ENCODE measurements around the gene DCAF11. TPM values are rescaled to one million over a fixed set of nuclear protein-coding genes. Genes with fewer than 3 reads are reported as not detected.

Gene DCAF11
- total RNA-seq, 4 donors from 2014 or later: 50.1 to 76.0 (median 54.4) TPM

DNA sequence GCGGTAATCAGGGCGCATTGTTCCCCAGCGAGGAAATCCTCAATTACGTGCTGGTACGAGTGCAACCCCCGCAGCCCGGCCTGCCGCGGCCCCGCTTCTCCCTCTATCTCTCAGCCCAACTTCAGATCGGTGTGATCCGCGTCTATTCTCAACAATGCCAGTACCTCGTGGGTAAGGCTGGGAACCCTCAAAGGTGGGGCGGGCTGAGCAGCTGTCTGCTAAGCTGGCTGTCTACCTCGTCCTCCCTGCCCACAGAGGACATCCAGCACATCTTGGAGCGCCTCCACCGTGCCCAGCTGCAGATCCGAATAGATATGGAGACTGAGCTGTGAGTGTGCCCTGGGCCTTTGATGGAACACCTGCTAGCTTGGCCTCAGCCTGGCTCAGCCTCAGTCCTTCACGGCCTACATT, 58.3 kb downstream of the DCAF11 start:
- ATAC-seq (ENCODE audit: low FRiP score) (no peak), DNase-seq (ENCODE audit: low spot score) (no peak)
- TF ChIP-seq, protein P1, sequence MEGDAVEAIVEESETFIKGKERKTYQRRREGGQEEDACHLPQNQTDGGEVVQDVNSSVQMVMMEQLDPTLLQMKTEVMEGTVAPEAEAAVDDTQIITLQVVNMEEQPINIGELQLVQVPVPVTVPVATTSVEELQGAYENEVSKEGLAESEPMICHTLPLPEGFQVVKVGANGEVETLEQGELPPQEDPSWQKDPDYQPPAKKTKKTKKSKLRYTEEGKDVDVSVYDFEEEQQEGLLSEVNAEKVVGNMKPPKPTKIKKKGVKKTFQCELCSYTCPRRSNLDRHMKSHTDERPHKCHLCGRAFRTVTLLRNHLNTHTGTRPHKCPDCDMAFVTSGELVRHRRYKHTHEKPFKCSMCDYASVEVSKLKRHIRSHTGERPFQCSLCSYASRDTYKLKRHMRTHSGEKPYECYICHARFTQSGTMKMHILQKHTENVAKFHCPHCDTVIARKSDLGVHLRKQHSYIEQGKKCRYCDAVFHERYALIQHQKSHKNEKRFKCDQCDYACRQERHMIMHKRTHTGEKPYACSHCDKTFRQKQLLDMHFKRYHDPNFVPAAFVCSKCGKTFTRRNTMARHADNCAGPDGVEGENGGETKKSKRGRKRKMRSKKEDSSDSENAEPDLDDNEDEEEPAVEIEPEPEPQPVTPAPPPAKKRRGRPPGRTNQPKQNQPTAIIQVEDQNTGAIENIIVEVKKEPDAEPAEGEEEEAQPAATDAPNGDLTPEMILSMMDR (IDR thresholded peaks at IDR 0.05): no peak

Small RNA genes within 50 kb of the gene (small RNA-seq; reads per million reads assigned to genes)
- gene IRF9 (not detected), gene RNA5SP383 (0.52 reads per million)

Other genes starting within 250 kb of the DCAF11 start
- gene DHRS4, start 161.0 kb upstream of the DCAF11 start, total RNA-seq: 10 to 100 TPM; 29.8 to 57.0 (median 48.0) TPM
- 10 to 100 TPM; 10.6 to 17.7 (median 15.2) TPM for gene DHRS4L2, start 125.8 kb upstream of the DCAF11 start, total RNA-seq
- gene CARMIL3, start 62.8 kb upstream of the DCAF11 start, total RNA-seq: under 1 TPM; 0.06 to 0.72 (median 0.30) TPM
- not detected for gene CPNE6, start 43.2 kb upstream of the DCAF11 start, total RNA-seq
- gene PCK2, start 20.5 kb upstream of the DCAF11 start, total RNA-seq: 10 to 100 TPM; 33.6 to 53.4 (median 42.9) TPM
- 1 to 10 TPM in 3 of 4 donors, under 1 TPM in 1; 0.94 to 4.3 (median 1.3) TPM for gene NRL, start 172 bp downstream of the DCAF11 start, total RNA-seq
- 1 to 10 TPM in 2 of 4 donors, under 1 TPM in 1, not detected in 1; 0.96 to 2.8 (median 1.2) TPM for gene FITM1, start 15.9 kb downstream of the DCAF11 start, total RNA-seq
- 100 to 1,000 TPM in 1 of 4 donors, 10 to 100 TPM in 3; 89.1 to 158 (median 96.8) TPM for gene PSME1, start 21.4 kb downstream of the DCAF11 start, total RNA-seq
- 10 to 100 TPM in 2 of 4 donors, 1 to 10 TPM in 2; 6.3 to 15.3 (median 10.0) TPM for gene EMC9, start 26.8 kb downstream of the DCAF11 start, total RNA-seq
- 10 to 100 TPM; 32.8 to 86.4 (median 70.3) TPM for gene PSME2, start 31.8 kb downstream of the DCAF11 start, total RNA-seq
- 10 to 100 TPM; 26.6 to 64.2 (median 37.8) TPM for gene RNF31, start 32.7 kb downstream of the DCAF11 start, total RNA-seq
- 100 to 1,000 TPM in 1 of 4 donors, 10 to 100 TPM in 3; 39.4 to 126 (median 66.3) TPM for gene IRF9, start 46.5 kb downstream of the DCAF11 start, total RNA-seq
- gene REC8, start 57.3 kb downstream of the DCAF11 start, total RNA-seq: 10 to 100 TPM in 3 of 4 donors, 1 to 10 TPM in 1; 6.7 to 31.4 (median 16.3) TPM
- 100 to 1,000 TPM in 1 of 4 donors, 10 to 100 TPM in 3; 24.1 to 108 (median 34.4) TPM for gene IPO4, start 74.0 kb downstream of the DCAF11 start, total RNA-seq
- 10 to 100 TPM; 54.9 to 65.5 (median 60.9) TPM for gene TM9SF1, start 80.7 kb downstream of the DCAF11 start, total RNA-seq
- under 1 TPM in 2 of 4 donors, not detected in 2; 0.36 to 0.46 TPM for gene TSSK4, start 90.9 kb downstream of the DCAF11 start, total RNA-seq
- 10 to 100 TPM; 51.8 to 82.7 (median 64.7) TPM for gene CHMP4A, start 98.7 kb downstream of the DCAF11 start, total RNA-seq
- 10 to 100 TPM in 3 of 4 donors, 1 to 10 TPM in 1; 9.0 to 18.1 (median 12.5) TPM for gene MDP1, start 101.3 kb downstream of the DCAF11 start, total RNA-seq
- 100 to 1,000 TPM in 3 of 4 donors, 10 to 100 TPM in 1; 98.4 to 184 (median 126) TPM for gene NEDD8, start 117.6 kb downstream of the DCAF11 start, total RNA-seq
- 10 to 100 TPM; 36.3 to 69.0 (median 47.0) TPM for gene GMPR2, start 118.2 kb downstream of the DCAF11 start, total RNA-seq
- gene TINF2, start 127.8 kb downstream of the DCAF11 start, total RNA-seq: 10 to 100 TPM; 46.1 to 80.1 (median 63.6) TPM
- 100 to 1,000 TPM in 2 of 4 donors, 10 to 100 TPM in 1, 1 to 10 TPM in 1; 2.0 to 114 (median 79.1) TPM for gene TGM1, start 148.4 kb downstream of the DCAF11 start, total RNA-seq
- 10 to 100 TPM; 20.7 to 30.9 (median 25.0) TPM for gene RABGGTA, start 156.8 kb downstream of the DCAF11 start, total RNA-seq
- 10 to 100 TPM; 14.3 to 42.5 (median 23.7) TPM for gene DHRS1, start 185.0 kb downstream of the DCAF11 start, total RNA-seq
- 10 to 100 TPM; 13.9 to 22.2 (median 17.8) TPM for gene NOP9, start 185.1 kb downstream of the DCAF11 start, total RNA-seq
- gene CIDEB, start 193.2 kb downstream of the DCAF11 start, total RNA-seq: 10 to 100 TPM in 3 of 4 donors, 1 to 10 TPM in 1; 9.1 to 23.8 (median 14.3) TPM
- gene LTB4R2, start 195.4 kb downstream of the DCAF11 start, total RNA-seq: 1 to 10 TPM; 4.7 to 9.0 (median 7.9) TPM
- gene LTB4R, start 196.7 kb downstream of the DCAF11 start, total RNA-seq: 10 to 100 TPM in 3 of 4 donors, 1 to 10 TPM in 1; 5.0 to 16.7 (median 12.6) TPM
- gene ADCY4, start 220.3 kb downstream of the DCAF11 start, total RNA-seq: 100 to 1,000 TPM in 1 of 4 donors, 10 to 100 TPM in 2, 1 to 10 TPM in 1; 9.7 to 144 (median 45.6) TPM
- gene RIPK3, start 225.2 kb downstream of the DCAF11 start, total RNA-seq: 10 to 100 TPM in 2 of 4 donors, 1 to 10 TPM in 2; 9.0 to 18.0 (median 13.2) TPM

Data from omental fat pad (tissue), 4 donors.